SK-N-SH (cell line): ENCODE measurements around the gene CCDC14. TPM values are rescaled to one million over a fixed set of nuclear protein-coding genes. Genes with fewer than 3 reads are reported as not detected.
A peak's percentile ranks its signal among the peaks of the same experiment; 100 is the strongest.
"Not testable (repeated sequence)": the region's sequence is repeated elsewhere in the genome, so short reads cannot be mapped to it uniquely, and the experiment has no call there.

Experiments used
- CTCF ChIA-PET: fragments of 300-600, 350-600 bp; formaldehyde crosslinking; extraction: SDS; loops from one replicate; lab custom pipeline; 2021; lab: Yijun Ruan, JAX
- POLR2A ChIA-PET: fragments of 350-600 bp; sonication (Branson Sonifier 250); formaldehyde crosslinking; extraction: SDS; loops from one replicate; lab custom pipeline; 2020; ENCODE audit warnings: antibody characterized with exemption, inconsistent platforms; lab: Yijun Ruan, JAX
- DNase-seq: peaks from one replicate; pipeline ENCODE4 v3.0.0; 2012
- H2AFZ ChIP-seq: fragments of 200-600 bp; sonication (generic); 2 replicates; pipeline ENCODE4 v1.8.1; 2016; ENCODE audit warnings: antibody characterized with exemption, mild to moderate bottlenecking, low read depth
- H3F3A ChIP-seq: fragments of 200-600 bp; sonication (generic); replicated peaks from 2 replicates; pipeline ENCODE3; 2016; ENCODE audit warnings: antibody characterized with exemption, mild to moderate bottlenecking; ENCODE audit not compliant: insufficient read depth
- H3K27ac ChIP-seq, 2 experiments: fragments of 200-500 bp in 1 of 2; fragments of 200-600 bp in 1 of 2; sonication (Bioruptor generic) in 1 of 2; sonication (generic), shearing (Covaris generic) in 1 of 2; 2 replicates each; pipeline versions ENCODE4 v1.5.1 to v1.6.1; 2014 to 2016; ENCODE audit warnings: low read depth in 2 of 2, inconsistent platforms in 1 of 2, low read length in 1 of 2, mild to moderate bottlenecking in 1 of 2, mixed read lengths in 1 of 2
- H3K27me3 ChIP-seq: fragments of 200-600 bp; sonication (generic), shearing (Covaris generic); 2 replicates; pipeline ENCODE4 v1.6.1; 2016; ENCODE audit warnings: mixed run types; ENCODE audit not compliant: insufficient read depth
- H3K36me3 ChIP-seq, 2 experiments: fragments of 200-500 bp in 1 of 2; fragments of 200-600 bp in 1 of 2; sonication (Bioruptor generic) in 1 of 2; sonication (generic) in 1 of 2; replicated peaks in 1 of 2; 2 replicates each; pipeline versions ENCODE3 to v1.5.1; 2014 to 2016; ENCODE audit warnings: low read length in 1 of 2, mild to moderate bottlenecking in 1 of 2; ENCODE audit not compliant: insufficient read depth in 2 of 2, control insufficient read depth in 1 of 2
- H3K4me1 ChIP-seq, 2 experiments: fragments of 200-500 bp in 1 of 2; fragments of 200-600 bp in 1 of 2; sonication (Bioruptor generic) in 1 of 2; sonication (generic), shearing (Covaris generic) in 1 of 2; 2 replicates each; pipeline versions ENCODE4 v1.5.1 to v1.6.1; 2014 to 2016; ENCODE audit warnings: low read depth in 1 of 2, low read length in 1 of 2, mixed run types in 1 of 2; ENCODE audit not compliant: insufficient read depth in 2 of 2, control insufficient read depth in 1 of 2
- H3K4me2 ChIP-seq: fragments of 200-600 bp; sonication (generic), shearing (Covaris generic); 2 replicates; pipeline ENCODE4 v1.6.1; 2017; ENCODE audit warnings: mixed run types
- H3K4me3 ChIP-seq, 2 experiments: fragments of 200-500 bp in 1 of 2; fragments of 200-600 bp in 1 of 2; sonication (Bioruptor generic) in 1 of 2; sonication (generic), shearing (Covaris generic) in 1 of 2; 2 replicates each; pipeline versions ENCODE4 v1.5.1 to v1.8.1; 2014 to 2016; ENCODE audit warnings: low read depth in 2 of 2, inconsistent platforms in 1 of 2, low read length in 1 of 2, mild to moderate bottlenecking in 1 of 2, mixed read lengths in 1 of 2, moderate library complexity in 1 of 2
- H3K79me2 ChIP-seq: fragments of 200-600 bp; sonication (generic); 2 replicates; pipeline ENCODE4 v1.8.1; 2017; ENCODE audit warnings: mild to moderate bottlenecking; ENCODE audit not compliant: insufficient read depth
- H3K9ac ChIP-seq: fragments of 200-600 bp; sonication (generic); 2 replicates; pipeline ENCODE4 v1.6.1; 2017; ENCODE audit warnings: mixed run types
- H3K9me2 ChIP-seq: fragments of 200-600 bp; sonication (generic); 2 replicates; pipeline ENCODE4 v1.6.1; 2017; ENCODE audit warnings: mixed run types
- H3K9me3 ChIP-seq: fragments of 200-600 bp; sonication (generic); 2 replicates; pipeline ENCODE4 v1.6.1; 2017; ENCODE audit warnings: mixed run types, mild to moderate bottlenecking, moderate library complexity
- H4K20me1 ChIP-seq: fragments of 200-600 bp; sonication (generic); 2 replicates; pipeline ENCODE4 v1.6.1; 2017; ENCODE audit warnings: mild to moderate bottlenecking, mixed run types; ENCODE audit not compliant: insufficient read depth
- CTCF ChIP-seq: fragments of 200-600 bp; sonication (generic); IDR thresholded peaks from 2 replicates; pipeline ENCODE4 v1.6.1; 2017; ENCODE audit warnings: antibody characterized with exemption, mild to moderate bottlenecking, moderate library complexity
- ELF1 ChIP-seq: IDR thresholded peaks from 2 replicates; pipeline ENCODE4 v1.4.0; 2012
- EP300 ChIP-seq, 2 experiments: IDR thresholded peaks; 2 replicates each; pipeline versions ENCODE4 v1.4.0 to v1.6.1; 2012; ENCODE audit warnings: borderline replicate concordance in 1 of 2, low read depth in 1 of 2, low read length in 1 of 2
- EZH2phosphoT487 ChIP-seq: fragments of 200-600 bp; sonication (generic); IDR thresholded peaks from 2 replicates; pipeline ENCODE4 v1.6.1; 2017; ENCODE audit warnings: low read depth, mixed run types, mild to moderate bottlenecking, antibody characterized with exemption, moderate library complexity, borderline replicate concordance
- FOXJ3 ChIP-seq: sonication (generic); formaldehyde crosslinking; IDR thresholded peaks from 2 replicates; pipeline ENCODE4 v1.5.1; 2020; ENCODE audit warnings: mild to moderate bottlenecking, missing genetic modification reagents
- FOXM1 ChIP-seq: IDR thresholded peaks from 2 replicates; pipeline ENCODE4 v1.4.0; 2012; ENCODE audit warnings: low read depth, mild to moderate bottlenecking
- GABPA ChIP-seq: IDR thresholded peaks from 2 replicates; pipeline ENCODE4 v1.4.0; 2012; ENCODE audit warnings: low read depth, mild to moderate bottlenecking
- MAX ChIP-seq: IDR thresholded peaks from 2 replicates; pipeline ENCODE4 v1.4.0; 2012; ENCODE audit warnings: low read depth
- MXI1 ChIP-seq: IDR thresholded peaks from 2 replicates; pipeline ENCODE4 v1.6.1; 2012; ENCODE audit warnings: mild to moderate bottlenecking, low read depth, low read length, improper control_type of control experiment
- NFIC ChIP-seq: IDR thresholded peaks from 2 replicates; pipeline ENCODE4 v1.4.0; 2012; ENCODE audit warnings: borderline replicate concordance
- POLR2AphosphoS5 ChIP-seq: IDR thresholded peaks from 2 replicates; pipeline ENCODE4 v1.6.1; 2012; ENCODE audit warnings: low read depth, low read length
- REST ChIP-seq: IDR thresholded peaks from 2 replicates; pipeline ENCODE4 v1.6.1; 2012; ENCODE audit warnings: mild to moderate bottlenecking, low read depth, low read length, moderate library complexity
- RXRA ChIP-seq: IDR thresholded peaks from 2 replicates; pipeline ENCODE4 v1.4.0; 2012; ENCODE audit warnings: low read depth, mild to moderate bottlenecking, borderline replicate concordance
- TCF12 ChIP-seq: IDR thresholded peaks from 2 replicates; pipeline ENCODE4 v1.4.0; 2012
- TEAD4 ChIP-seq: IDR thresholded peaks from 2 replicates; pipeline ENCODE4 v1.4.0; 2012; ENCODE audit warnings: mild to moderate bottlenecking, borderline replicate concordance; ENCODE audit not compliant: insufficient read depth
- USF1 ChIP-seq: IDR thresholded peaks from 2 replicates; pipeline ENCODE4 v1.4.0; 2012; ENCODE audit warnings: low read depth, borderline replicate concordance
- YY1 ChIP-seq: IDR thresholded peaks from 2 replicates; pipeline ENCODE4 v1.4.0; 2012; ENCODE audit warnings: low read depth, mild to moderate bottlenecking
- WGBS: methylation state at CpG from one replicate; pipeline ENCODE4 v1.1.6; 2017; ENCODE audit warnings: low lambda C conversion rate; 5-methylcytosine and 5-hydroxymethylcytosine counted together
- polyA plus RNA-seq, 3 experiments: library from polyadenylated mRNA; depleted of rRNA; stranded (reverse); fragments of >200 nt; gene quantifications; 2 replicates each; pipeline ENCODE4 v1.2.3, GENCODE V29; 2012

Gene CCDC14
- polyA plus RNA-seq, 1 of the 3 experiments (the other 2 are of a cell fraction): 147 TPM

GRCh38 chr3:123981317-123981716 lies 20.3 kb upstream of the CCDC14 start:
- H3F3A ChIP-seq, DNase-seq, H4K20me1 ChIP-seq: not testable (repeated sequence)

GRCh38 chr3:123980539-123980938 lies 19.5 kb upstream of the CCDC14 start:
- no peaks in the 10 kb centered on the region for H3K79me2 ChIP-seq
- no peaks in the 10 kb centered on the region for H3K36me3 ChIP-seq
- H3K4me2 ChIP-seq: no peak overlapping the region; the same call in 1 of the 2 replicates
- 88% methylated on average over 4 of the region's 4 CpGs for WGBS
- H3K9me3 ChIP-seq: 0 out of 2 replicates have a peak, but pooled peaks cover 4% of the 10 kb centered on the region
- peaks cover 4 to 5% of the 10 kb centered on the region in 2 experiments; a peak in 2 of 4 replicates for H3K4me1 ChIP-seq
- no peaks in the 10 kb centered on the region for H4K20me1 ChIP-seq
- H3K27ac ChIP-seq: no peak overlapping the region
- H3K9me2 ChIP-seq: no peaks in the 10 kb centered on the region
- no peak for TF ChIP-seq YY1
- TF ChIP-seq TEAD4: no peak
- no peak for TF ChIP-seq USF1
- TF ChIP-seq FOXJ3 (CRISPR knock-in tag): no peak
- TF ChIP-seq GABPA: no peak
- no peak for TF ChIP-seq ELF1
- TF ChIP-seq POLR2AphosphoS5: no peak
- TF ChIP-seq TCF12: no peak
- no peak for TF ChIP-seq EP300 (IDR thresholded peaks at IDR 0.05; ENCODE audit: borderline replicate concordance in 1 of 2, low read depth in 1 of 2, low read length in 1 of 2)
- TF ChIP-seq MAX: no peak
- no peak for TF ChIP-seq FOXM1
- TF ChIP-seq RXRA: no peak
- TF ChIP-seq REST: no peak
- TF ChIP-seq EZH2phosphoT487: no peak
- TF ChIP-seq MXI1: no peak
- no peak for TF ChIP-seq CTCF
- TF ChIP-seq NFIC: no peak
- ChIA-PET CTCF (interaction anchor here (0.8 to 1.5 kb wide), 4 partner anchors 9 to 341 kb away, joined by 3 to 9 read pairs (median 5); no protein-coding TSS in a partner anchor), POLR2A (interaction anchor here (0.8 to 1.2 kb wide), 2 partner anchors 19 to 1547 kb away, joined by 3 to 4 read pairs; partner anchors contain the start of gene CCDC14)
- H2AFZ ChIP-seq: no peak overlapping the region; the same call in 1 of the 2 replicates
- peak overlapping the region in 1 of 2 experiments; percentile 41; a peak in 2 of 4 replicates for H3K4me3 ChIP-seq
- H3K9ac ChIP-seq: no peak overlapping the region
- no peak for DNase-seq
- no peaks in the 10 kb centered on the region for H3F3A ChIP-seq
- H3K27me3 ChIP-seq: no peaks in the 10 kb centered on the region

More at GRCh38 chr3:123981317-123981716, 20.3 kb upstream of the CCDC14 start:
- POLR2A ChIA-PET, H3K36me3 ChIP-seq, H3K9me2 ChIP-seq, H2AFZ ChIP-seq, H3K4me2 ChIP-seq, H3K9me3 ChIP-seq, H3K27ac ChIP-seq, H3K9ac ChIP-seq, H3K4me1 ChIP-seq, H3K79me2 ChIP-seq, H3K27me3 ChIP-seq, CTCF ChIA-PET, H3K4me3 ChIP-seq: not testable (repeated sequence)
- WGBS: 83% methylated on average over 3 of the region's 4 CpGs
